MM.1S (cell line): ENCODE data around the gene CDKL4.
"Not testable (repeated sequence)": the region's sequence is repeated elsewhere in the genome, so short reads cannot be mapped to it uniquely, and the experiment has no call there.

Experiments used
- DNase-seq: peaks from one replicate; pipeline ENCODE4 v3.0.0-alpha.2; 2015
- H2AFZ ChIP-seq: fragments of 300-600 bp; sonication (generic); 2 replicates; pipeline ENCODE4 v1.6.0; 2016; ENCODE audit warnings: antibody characterized with exemption, low read length
- H3F3A ChIP-seq: fragments of 300-600 bp; sonication (generic); 2 replicates; pipeline ENCODE4 v1.6.1; 2016; ENCODE audit warnings: mild to moderate bottlenecking, antibody characterized with exemption, low read length, moderate library complexity, mixed read lengths; ENCODE audit not compliant: insufficient read depth
- H3K27ac ChIP-seq: fragments of 300-600 bp; sonication (generic); 2 replicates; pipeline ENCODE4 v1.5.1; 2016; ENCODE audit warnings: mild to moderate bottlenecking, low read length
- H3K27me3 ChIP-seq: fragments of 300-600 bp; sonication (generic); replicated peaks from 2 replicates; pipeline ENCODE4 v1.6.0; 2016; ENCODE audit warnings: low read length; ENCODE audit not compliant: insufficient read depth
- H3K36me3 ChIP-seq: fragments of 300-600 bp; sonication (generic); replicated peaks from 2 replicates; pipeline ENCODE4 v1.6.1; 2016; ENCODE audit warnings: mild to moderate bottlenecking, low read length, mixed read lengths; ENCODE audit not compliant: insufficient read depth
- H3K4me1 ChIP-seq: fragments of 300-600 bp; sonication (generic); 2 replicates; pipeline ENCODE4 v1.6.1; 2016; ENCODE audit warnings: low read length, mixed read lengths
- H3K4me2 ChIP-seq: fragments of 300-600 bp; sonication (generic); 2 replicates; pipeline ENCODE4 v1.6.0; 2016; ENCODE audit warnings: low read depth, low read length
- H3K4me3 ChIP-seq: fragments of 300-600 bp; sonication (generic); 2 replicates; pipeline ENCODE4 v1.5.1; 2016; ENCODE audit warnings: low read length, mixed read lengths
- H3K79me2 ChIP-seq: fragments of 300-600 bp; sonication (generic); 2 replicates; pipeline ENCODE4 v1.6.1; 2016; ENCODE audit warnings: mixed run types, low read length, mixed read lengths
- H3K9ac ChIP-seq: fragments of 300-600 bp; sonication (generic); 2 replicates; pipeline ENCODE4 v1.6.1; 2016; ENCODE audit warnings: low read length, mixed read lengths
- H3K9me2 ChIP-seq: fragments of 300-600 bp; sonication (generic); replicated peaks from 2 replicates; pipeline ENCODE4 v1.6.1; 2016; ENCODE audit warnings: mild to moderate bottlenecking, low read length, mixed read lengths; ENCODE audit not compliant: insufficient read depth
- H3K9me3 ChIP-seq: fragments of 300-600 bp; sonication (generic); replicated peaks from 2 replicates; pipeline ENCODE4 v1.6.1; 2016; ENCODE audit warnings: mild to moderate bottlenecking, low read length, mixed read lengths; ENCODE audit not compliant: insufficient read depth
- H4K20me1 ChIP-seq: fragments of 300-600 bp; sonication (generic); 2 replicates; pipeline ENCODE4 v1.6.1; 2016; ENCODE audit warnings: mild to moderate bottlenecking, low read length, moderate library complexity, mixed read lengths; ENCODE audit not compliant: insufficient read depth
- EZH2 ChIP-seq: fragments of 300-600 bp; sonication (generic); optimal IDR thresholded peaks from 2 replicates; pipeline ENCODE3; 2017; ENCODE audit warnings: low read depth, mild to moderate bottlenecking, antibody characterized with exemption, low read length, mixed read lengths
- EZH2phosphoT487 ChIP-seq: fragments of 300-600 bp; sonication (generic); IDR thresholded peaks from 2 replicates; pipeline ENCODE4 v1.6.1; 2018; ENCODE audit warnings: antibody characterized with exemption, low read length
- TF ChIP-seq, protein P1 (sequence below): fragments of 300-600 bp; sonication (generic); IDR thresholded peaks from 2 replicates; pipeline ENCODE4 v1.5.1; 2016; ENCODE audit warnings: antibody characterized with exemption, low read length, mixed read lengths

Gene CDKL4

DNA sequence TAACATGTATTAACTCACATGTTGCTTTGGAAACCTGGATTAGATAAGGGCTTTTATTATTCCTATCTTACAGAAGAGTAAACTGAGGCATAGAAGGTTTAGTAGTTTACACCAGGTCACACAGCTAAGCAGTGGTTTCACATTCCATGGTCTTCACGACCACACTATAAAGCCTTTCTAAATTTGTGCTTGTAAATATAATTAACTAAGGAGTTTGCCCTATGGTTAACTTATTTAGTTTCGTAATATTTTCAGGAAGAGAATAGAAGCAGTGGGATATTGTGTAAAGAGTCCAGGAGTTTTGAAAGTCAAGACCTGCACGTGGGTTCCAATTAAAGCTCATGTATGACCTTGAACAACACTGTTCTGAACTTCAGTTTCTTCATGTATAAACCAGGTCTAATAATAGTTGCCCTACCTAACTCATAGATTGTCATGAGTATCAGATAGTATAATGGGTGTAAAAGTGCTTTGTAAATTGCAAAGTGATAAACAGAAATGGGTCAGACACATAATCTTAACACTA, 103.4 kb downstream of the CDKL4 start:
- Histone ChIP-seq H3K4me3 (no peak overlapping the region), H2AFZ (no peak overlapping the region), H3K79me2 (no peaks in the 10 kb centered on the region), H4K20me1 (no peaks in the 10 kb centered on the region), H3F3A (no peaks in the 10 kb centered on the region), H3K27ac (no peak overlapping the region), H3K4me2 (no peak overlapping the region), H3K9ac (no peak overlapping the region), H3K27me3 (no peaks in the 10 kb centered on the region), H3K36me3 (no peaks in the 10 kb centered on the region), H3K4me1 (peaks cover 9% of the 10 kb centered on the region), H3K9me2 (no peaks in the 10 kb centered on the region), H3K9me3 (no peaks in the 10 kb centered on the region)
- TF ChIP-seq, protein P1, sequence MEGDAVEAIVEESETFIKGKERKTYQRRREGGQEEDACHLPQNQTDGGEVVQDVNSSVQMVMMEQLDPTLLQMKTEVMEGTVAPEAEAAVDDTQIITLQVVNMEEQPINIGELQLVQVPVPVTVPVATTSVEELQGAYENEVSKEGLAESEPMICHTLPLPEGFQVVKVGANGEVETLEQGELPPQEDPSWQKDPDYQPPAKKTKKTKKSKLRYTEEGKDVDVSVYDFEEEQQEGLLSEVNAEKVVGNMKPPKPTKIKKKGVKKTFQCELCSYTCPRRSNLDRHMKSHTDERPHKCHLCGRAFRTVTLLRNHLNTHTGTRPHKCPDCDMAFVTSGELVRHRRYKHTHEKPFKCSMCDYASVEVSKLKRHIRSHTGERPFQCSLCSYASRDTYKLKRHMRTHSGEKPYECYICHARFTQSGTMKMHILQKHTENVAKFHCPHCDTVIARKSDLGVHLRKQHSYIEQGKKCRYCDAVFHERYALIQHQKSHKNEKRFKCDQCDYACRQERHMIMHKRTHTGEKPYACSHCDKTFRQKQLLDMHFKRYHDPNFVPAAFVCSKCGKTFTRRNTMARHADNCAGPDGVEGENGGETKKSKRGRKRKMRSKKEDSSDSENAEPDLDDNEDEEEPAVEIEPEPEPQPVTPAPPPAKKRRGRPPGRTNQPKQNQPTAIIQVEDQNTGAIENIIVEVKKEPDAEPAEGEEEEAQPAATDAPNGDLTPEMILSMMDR = no peak
- no peak for TF ChIP-seq EZH2phosphoT487
- TF ChIP-seq EZH2 = no peak
- no peak for DNase-seq

DNA sequence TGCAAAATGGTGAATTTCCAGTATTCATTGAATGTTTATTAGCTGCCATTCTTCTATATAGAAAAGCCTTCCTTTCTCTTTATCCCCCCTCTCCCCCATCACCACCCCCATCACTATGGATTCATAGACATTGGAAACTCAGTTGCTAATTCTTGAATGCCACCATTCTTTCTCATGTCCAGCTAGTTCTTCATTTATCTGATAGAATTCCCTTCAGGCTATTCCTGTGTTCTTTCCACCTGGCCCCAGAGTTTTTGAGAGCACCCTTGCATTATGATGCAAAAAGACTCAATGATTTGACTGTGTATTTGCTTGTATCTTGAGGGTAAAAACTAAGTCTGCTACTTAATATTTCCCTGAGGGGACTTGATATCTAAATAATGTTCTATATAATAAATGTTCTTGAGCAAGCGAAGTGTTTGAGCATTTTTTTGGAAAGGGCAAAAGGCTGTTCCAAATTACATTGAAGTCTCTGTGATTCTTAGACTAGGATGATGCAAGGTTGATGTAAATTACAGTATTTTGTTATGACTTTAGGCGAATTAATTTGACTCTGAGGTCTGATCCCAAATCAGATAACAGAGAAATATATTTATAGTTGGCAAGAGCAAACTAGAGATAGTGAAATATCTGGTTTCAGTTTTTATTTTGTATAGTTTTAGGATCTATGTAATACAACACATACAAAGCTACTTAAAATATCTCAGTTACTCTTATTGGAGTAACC, 104.1 kb downstream of the CDKL4 start:
- no peak overlapping the region for H3K9ac ChIP-seq
- TF ChIP-seq EZH2phosphoT487 (no peak), EZH2 (no peak)
- TF ChIP-seq, protein P1 = no peak
- no peak for DNase-seq

DNA sequence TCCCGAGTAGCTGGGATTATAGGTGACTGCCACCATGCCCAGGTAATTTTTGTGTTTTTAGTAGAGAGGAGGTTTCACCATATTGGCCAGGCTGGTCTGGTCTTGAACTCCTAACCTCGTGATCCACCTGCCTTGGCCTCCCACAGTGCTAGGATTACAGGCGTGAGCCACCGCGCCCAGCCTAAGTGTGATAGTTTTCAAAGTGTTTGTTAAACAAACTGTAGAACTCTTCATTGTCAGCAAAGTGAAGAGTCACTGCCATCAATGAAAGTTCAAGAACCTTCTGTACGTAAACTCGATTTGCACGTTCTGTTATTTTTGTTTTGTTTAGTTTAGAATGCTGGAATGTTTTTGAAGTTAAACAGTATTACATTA, 104.9 kb downstream of the CDKL4 start:
- H3K36me3 ChIP-seq = no peaks in the 10 kb centered on the region
- H3K4me1 ChIP-seq = peaks cover 9% of the 10 kb centered on the region
- H3K4me2 ChIP-seq = no peak overlapping the region
- no peak overlapping the region for H3K9ac ChIP-seq
- no peaks in the 10 kb centered on the region for H3K9me2 ChIP-seq
- TF ChIP-seq, protein P1 = no peak
- no peak for TF ChIP-seq EZH2phosphoT487
- no peak for TF ChIP-seq EZH2
- no peaks in the 10 kb centered on the region for H3K79me2 ChIP-seq
- no peaks in the 10 kb centered on the region for H3K27me3 ChIP-seq
- no peak for DNase-seq
- no peaks in the 10 kb centered on the region for H4K20me1 ChIP-seq
- no peak overlapping the region for H2AFZ ChIP-seq
- H3F3A ChIP-seq = no peaks in the 10 kb centered on the region
- H3K9me3 ChIP-seq = no peaks in the 10 kb centered on the region
- no peak overlapping the region for H3K4me3 ChIP-seq
- H3K27ac ChIP-seq = no peak overlapping the region

More for the DNA sequence above, 104.1 kb downstream of the CDKL4 start:
- no peak overlapping the region for H3K27ac ChIP-seq
- peaks cover 9% of the 10 kb centered on the region for H3K4me1 ChIP-seq
- no peaks in the 10 kb centered on the region for H3K27me3 ChIP-seq
- H4K20me1 ChIP-seq = no peaks in the 10 kb centered on the region
- no peak overlapping the region for H3K4me2 ChIP-seq
- no peaks in the 10 kb centered on the region for H3F3A ChIP-seq
- H3K36me3 ChIP-seq = no peaks in the 10 kb centered on the region
- no peak overlapping the region for H2AFZ ChIP-seq
- no peaks in the 10 kb centered on the region for H3K79me2 ChIP-seq
- no peak overlapping the region for H3K4me3 ChIP-seq
- no peaks in the 10 kb centered on the region for H3K9me3 ChIP-seq
- no peaks in the 10 kb centered on the region for H3K9me2 ChIP-seq

DNA sequence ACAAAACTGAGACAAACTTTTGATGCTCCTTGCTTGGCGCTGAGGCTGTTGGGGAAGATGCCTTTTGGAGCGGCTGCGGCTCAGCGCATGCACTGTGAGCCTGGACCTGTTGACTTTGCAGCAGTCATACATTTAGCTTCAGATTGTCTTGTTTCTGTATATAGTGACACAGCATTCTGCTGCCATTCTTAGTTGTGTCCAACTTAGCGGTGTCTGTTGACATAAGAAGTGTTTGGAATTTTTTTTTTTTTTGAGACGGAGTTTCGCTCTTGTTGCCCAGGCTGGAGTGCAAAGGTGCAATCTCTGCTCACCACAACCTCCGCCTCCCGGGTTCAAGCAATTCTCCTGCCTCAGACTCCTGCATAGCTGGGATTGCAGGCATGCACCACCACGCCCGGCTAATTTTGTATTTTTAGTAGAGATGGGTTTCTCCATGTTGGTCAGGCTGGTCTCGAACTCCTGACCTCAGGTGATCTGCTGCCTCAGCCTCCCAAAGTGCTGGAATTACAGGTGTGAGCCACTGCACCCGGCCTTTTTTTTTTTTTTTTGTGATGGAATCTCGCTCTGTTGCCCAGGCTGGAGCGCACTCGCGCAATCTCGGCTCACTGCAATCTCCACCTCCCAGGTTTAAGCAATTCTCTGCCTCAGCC, 105.5 kb downstream of the CDKL4 start:
- H3K9ac ChIP-seq, H3K9me3 ChIP-seq, H3K9me2 ChIP-seq, H3K79me2 ChIP-seq, H3K27me3 ChIP-seq, H3K4me3 ChIP-seq, H3K4me1 ChIP-seq, H3K36me3 ChIP-seq, H2AFZ ChIP-seq, DNase-seq, H3F3A ChIP-seq, H3K4me2 ChIP-seq, H3K27ac ChIP-seq, H4K20me1 ChIP-seq: not testable (repeated sequence)
